K562 (cell line): ENCODE results near the gene LMX1B. TPM values are rescaled to one million over a fixed set of nuclear protein-coding genes. Genes with fewer than 3 reads are reported as not detected.

Experiments
- ATAC-seq: fragments of 200-7000 bp; cut with Tn5 transposase; 3 replicates; pipeline ENCODE4 v1.9.1; 2020; ENCODE audit warnings: moderate library complexity
- BruUV-seq: library from RNA; stranded (reverse); fragments of 400-500 nt; replicated peaks from 2 replicates; lab custom pipeline; 2021; lab: Mats Ljungman, UMichigan
- CTCF ChIA-PET: fragments of 300-600 bp; formaldehyde crosslinking; extraction: SDS; loops from one replicate; lab custom pipeline; 2021; ENCODE audit warnings: low intra/inter-chr PET ratio; lab: Yijun Ruan, JAX
- POLR2A ChIA-PET: fragments of 300-600, 350-650 bp; sonication (Branson Sonifier 250); formaldehyde crosslinking; extraction: SDS; loops from one replicate; lab custom pipeline; 2021; ENCODE audit warnings: antibody characterized with exemption, inconsistent platforms; lab: Yijun Ruan, JAX
- DNase-seq, 4 experiments: peaks; one replicate each; pipeline versions ENCODE4 v3.0.0 to v3.0.0-alpha.2; 2011 to 2018; ENCODE audit warnings: low spot score in 3 of 4, mixed read lengths in 3 of 4; ENCODE audit errors: extremely low read depth in 1 of 4
- FAIRE-seq: peaks from 2 replicates; lab custom pipeline; 2011; peaks lifted over from hg19 to GRCh38; lab: Jason Lieb, UNC
- H2AFZ ChIP-seq: 2 replicates; pipeline ENCODE4 v1.6.0; 2011; ENCODE audit warnings: low read depth, low read length, control low read depth, inconsistent platforms
- H3K27ac ChIP-seq: fragments of 200-600 bp; 3 replicates; pipeline ENCODE4 v1.8.0; 2011; ENCODE audit warnings: low read depth, mild to moderate bottlenecking, control low read depth, inconsistent platforms, low read length, moderate library complexity, mixed read lengths; ENCODE audit errors: extremely low read depth
- H3K27me3 ChIP-seq, 2 experiments: fragments of 300-600 bp in 1 of 2; 2 replicates in 1 of 2; 3 replicates in 1 of 2; pipeline versions ENCODE4 v1.6.0 to v1.8.0; 2011; ENCODE audit warnings: inconsistent platforms in 2 of 2, low read length in 2 of 2, mild to moderate bottlenecking in 1 of 2, mixed read lengths in 1 of 2, moderate library complexity in 1 of 2; ENCODE audit not compliant: control insufficient read depth in 2 of 2, insufficient read depth in 2 of 2
- H3K36me3 ChIP-seq: fragments of 300-600 bp; 3 replicates; pipeline ENCODE4 v1.8.0; 2011; ENCODE audit warnings: mild to moderate bottlenecking, low read length, inconsistent platforms; ENCODE audit not compliant: control insufficient read depth, insufficient read depth
- H3K4me1 ChIP-seq, 2 experiments: fragments of 200-600 bp in 1 of 2; replicated peaks in 1 of 2; 2 replicates in 1 of 2; 3 replicates in 1 of 2; pipeline versions ENCODE4 v1.5.1 to v1.8.0; 2011; ENCODE audit warnings: inconsistent platforms in 2 of 2, low read length in 2 of 2, mild to moderate bottlenecking in 1 of 2, mixed read lengths in 1 of 2, moderate library complexity in 1 of 2; ENCODE audit not compliant: control insufficient read depth in 2 of 2, insufficient read depth in 2 of 2
- H3K4me2 ChIP-seq: 2 replicates; pipeline ENCODE4 v1.6.1; 2011; ENCODE audit warnings: low read length, control low read depth, inconsistent platforms, mixed read lengths; ENCODE audit not compliant: insufficient read depth
- H3K4me3 ChIP-seq: fragments of 200-600 bp; sonication (generic), shearing (Covaris generic); 2 replicates; pipeline ENCODE4 v1.5.1; 2016; ENCODE audit warnings: control low read depth, inconsistent platforms
- H3K79me2 ChIP-seq: fragments of 200-600 bp; 3 replicates; pipeline ENCODE4 v1.8.0; 2011; ENCODE audit warnings: low read length, inconsistent platforms; ENCODE audit not compliant: control insufficient read depth, insufficient read depth
- H3K9ac ChIP-seq, 2 experiments: 2 replicates each; pipeline versions ENCODE4 v1.6.0 to v1.6.1; 2011; ENCODE audit warnings: low read depth in 2 of 2, low read length in 2 of 2, control low read depth in 1 of 2, inconsistent platforms in 1 of 2, mild to moderate bottlenecking in 1 of 2, mixed read lengths in 1 of 2; ENCODE audit not compliant: insufficient read depth in 1 of 2
- H3K9me1 ChIP-seq: one replicate; pipeline ENCODE4 v1.6.0; 2011; ENCODE audit warnings: inconsistent platforms, mild to moderate bottlenecking, low read length, moderate library complexity; ENCODE audit not compliant: control insufficient read depth, insufficient read depth
- H3K9me3 ChIP-seq: replicated peaks from 2 replicates; pipeline ENCODE4 v1.5.1; 2011; ENCODE audit warnings: low read depth, low read length, inconsistent platforms; ENCODE audit not compliant: control insufficient read depth, insufficient read depth
- H4K20me1 ChIP-seq: replicated peaks from 2 replicates; pipeline ENCODE4 v1.6.1; 2011; ENCODE audit warnings: low read length, inconsistent platforms, mixed read lengths; ENCODE audit not compliant: control insufficient read depth, insufficient read depth
- POLR2A ChIP-seq: fragments of 450-650 bp; conservative IDR thresholded peaks from 2 replicates; pipeline ENCODE4 v1.6.1; 2016
- SIN3A ChIP-seq, 2 experiments: fragments of 150-350 bp in 1 of 2; IDR thresholded peaks; 2 replicates each; pipeline ENCODE4 v1.6.1; 2011 to 2016; ENCODE audit warnings: borderline replicate concordance in 2 of 2, low read depth in 2 of 2, low read length in 2 of 2, mild to moderate bottlenecking in 2 of 2, moderate library complexity in 2 of 2; ENCODE audit not compliant: control insufficient read depth in 1 of 2
- SNRNP70 ChIP-seq: fragments of 200-400 bp; formaldehyde crosslinking; optimal IDR thresholded peaks from 2 replicates; pipeline ENCODE3; 2017; ENCODE audit warnings: low read depth, low read length
- ZNF316 ChIP-seq: fragments of 450-650 bp; IDR thresholded peaks from 2 replicates; pipeline ENCODE4 v1.6.1; 2016
- ZNF445 ChIP-seq: fragments of 250-450 bp; sonication (Bioruptor Pico); IDR thresholded peaks from 2 replicates; pipeline ENCODE4 v1.4.0; 2020; ENCODE audit warnings: low read depth, mild to moderate bottlenecking, moderate library complexity
- WGBS: fragments of 100-300 bp; shearing (Covaris generic); methylation state at CpG from one replicate; pipeline ENCODE4 v1.1.6; 2016; ENCODE audit warnings: low coverage, mixed read lengths; ENCODE audit not compliant: insufficient coverage; ENCODE audit errors: missing lambda C conversion rate; 5-methylcytosine and 5-hydroxymethylcytosine counted together
- in situ Hi-C: fragments of 300-500 bp; cut with MboI; formaldehyde crosslinking; loops from 4 replicates; pipeline ENCODE4 v1.15.0; 2018; ENCODE audit warnings: inconsistent platforms, mixed read lengths
- intact Hi-C: fragments of 100-400 bp; cut with micrococcal nuclease; formaldehyde crosslinking; loops from 2 replicates; pipeline ENCODE4 v1.14.2; 2022
- polyA plus RNA-seq, 8 experiments: library from polyadenylated mRNA; depleted of rRNA in 4 of 8; stranded (reverse) in 5 of 8; unstranded in 3 of 8; fragments of >200 nt; fragmentation: Nextera tagmentation in 2 of 8; fragmentation: Illumina TruSeq in 1 of 8; extraction: Ambion mirVana in 2 of 8; extraction: Trizol in 1 of 8; gene quantifications; 2 replicates each; pipeline versions ENCODE4 v1.2.1 to v1.2.3, GENCODE V29; 2011 to 2014; ENCODE audit warnings: inconsistent platforms in 1 of 8, missing spikeins in 1 of 8
- total RNA-seq, 7 experiments: library from RNA; depleted of rRNA in 6 of 7; stranded (reverse); fragments of >200 nt in 6 of 7; fragmentation: Illumina TruSeq in 2 of 7; extraction: Trizol in 2 of 7; gene quantifications; 2 replicates each; pipeline versions ENCODE4 v1.2.1 to v1.2.3, GENCODE V29; 2011 to 2021; ENCODE audit warnings: low replicate concordance in 1 of 7
- TF ChIP-seq, protein P1 (sequence below): sonication (generic); formaldehyde crosslinking; IDR thresholded peaks from 2 replicates; pipeline ENCODE4 v1.8.0; 2023; ENCODE audit warnings: mild to moderate bottlenecking, missing genetic modification reagents

LMX1B gene
- total and polyA plus RNA-seq, 9 of the 15 experiments (the other 6 are each of a cell fraction or from before 2014, with no cell fraction given), result not detected

DNA sequence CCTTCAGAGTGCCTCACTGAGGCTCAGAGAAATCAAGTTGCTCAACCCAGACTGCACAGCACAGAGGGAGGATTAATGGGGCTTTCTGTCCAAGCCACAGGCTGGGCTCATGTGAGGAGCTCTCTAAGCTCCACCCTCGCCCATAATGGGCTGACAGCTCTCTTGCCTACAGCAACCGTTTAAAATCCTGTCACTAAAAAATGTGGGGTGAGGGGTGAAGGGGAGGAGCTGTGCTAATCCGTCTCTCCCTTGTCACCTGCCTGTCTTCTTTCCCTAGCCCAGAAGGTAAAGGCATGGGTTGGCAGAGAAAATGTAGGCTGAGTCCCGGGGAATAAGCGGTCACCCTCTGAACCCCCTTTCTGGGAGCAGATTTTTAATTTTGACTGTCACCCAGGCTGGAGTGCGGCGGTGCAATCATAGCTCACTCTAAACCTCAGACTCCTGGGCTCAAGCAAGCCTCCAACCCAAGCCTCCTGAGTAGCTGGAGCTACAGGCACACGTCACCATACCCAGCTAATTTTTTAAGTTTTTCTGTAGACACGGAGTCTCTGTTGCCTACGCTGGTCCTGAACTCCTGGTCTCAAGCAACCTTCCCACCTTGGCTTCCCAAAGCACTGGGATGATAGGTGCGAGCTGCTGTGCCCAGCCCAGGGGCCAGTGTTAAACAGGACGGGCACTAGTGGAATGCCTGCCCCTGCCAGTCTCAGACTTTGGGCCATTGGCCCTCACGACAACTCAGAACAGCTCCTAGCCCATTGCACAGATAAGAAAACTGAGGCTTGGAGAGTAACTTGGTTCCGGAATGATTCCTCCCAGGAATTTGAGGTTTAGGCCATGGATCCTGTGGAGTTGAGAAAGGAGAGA lies 89.5 kb downstream of the LMX1B start (continued):
- TF ChIP-seq, protein P1, sequence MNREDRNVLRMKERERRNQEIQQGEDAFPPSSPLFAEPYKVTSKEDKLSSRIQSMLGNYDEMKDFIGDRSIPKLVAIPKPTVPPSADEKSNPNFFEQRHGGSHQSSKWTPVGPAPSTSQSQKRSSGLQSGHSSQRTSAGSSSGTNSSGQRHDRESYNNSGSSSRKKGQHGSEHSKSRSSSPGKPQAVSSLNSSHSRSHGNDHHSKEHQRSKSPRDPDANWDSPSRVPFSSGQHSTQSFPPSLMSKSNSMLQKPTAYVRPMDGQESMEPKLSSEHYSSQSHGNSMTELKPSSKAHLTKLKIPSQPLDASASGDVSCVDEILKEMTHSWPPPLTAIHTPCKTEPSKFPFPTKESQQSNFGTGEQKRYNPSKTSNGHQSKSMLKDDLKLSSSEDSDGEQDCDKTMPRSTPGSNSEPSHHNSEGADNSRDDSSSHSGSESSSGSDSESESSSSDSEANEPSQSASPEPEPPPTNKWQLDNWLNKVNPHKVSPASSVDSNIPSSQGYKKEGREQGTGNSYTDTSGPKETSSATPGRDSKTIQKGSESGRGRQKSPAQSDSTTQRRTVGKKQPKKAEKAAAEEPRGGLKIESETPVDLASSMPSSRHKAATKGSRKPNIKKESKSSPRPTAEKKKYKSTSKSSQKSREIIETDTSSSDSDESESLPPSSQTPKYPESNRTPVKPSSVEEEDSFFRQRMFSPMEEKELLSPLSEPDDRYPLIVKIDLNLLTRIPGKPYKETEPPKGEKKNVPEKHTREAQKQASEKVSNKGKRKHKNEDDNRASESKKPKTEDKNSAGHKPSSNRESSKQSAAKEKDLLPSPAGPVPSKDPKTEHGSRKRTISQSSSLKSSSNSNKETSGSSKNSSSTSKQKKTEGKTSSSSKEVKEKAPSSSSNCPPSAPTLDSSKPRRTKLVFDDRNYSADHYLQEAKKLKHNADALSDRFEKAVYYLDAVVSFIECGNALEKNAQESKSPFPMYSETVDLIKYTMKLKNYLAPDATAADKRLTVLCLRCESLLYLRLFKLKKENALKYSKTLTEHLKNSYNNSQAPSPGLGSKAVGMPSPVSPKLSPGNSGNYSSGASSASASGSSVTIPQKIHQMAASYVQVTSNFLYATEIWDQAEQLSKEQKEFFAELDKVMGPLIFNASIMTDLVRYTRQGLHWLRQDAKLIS, result no peak
- TF ChIP-seq ZNF445 (CRISPR knock-in tag), result no peak
- TF ChIP-seq, all 486 proteins: peak for 2

DNA sequence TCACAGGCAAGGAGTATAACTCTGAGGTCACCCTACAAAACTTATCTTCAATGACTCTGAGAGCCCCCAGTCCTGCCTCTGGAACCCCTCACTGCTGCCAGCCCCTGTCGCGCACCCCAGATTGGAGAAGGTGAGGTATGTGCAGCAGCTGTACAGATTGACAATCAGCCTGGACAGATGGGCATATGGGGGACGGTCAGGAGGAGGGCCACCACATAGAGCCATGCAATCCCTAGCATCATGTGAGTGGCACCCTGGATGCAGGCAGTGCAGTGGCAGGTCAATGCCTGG lies 90.1 kb downstream of the LMX1B start:
- no TSS peak for BruUV-seq

More for the DNA sequence above, 90.1 kb downstream of the LMX1B start:
- Histone ChIP-seq H2AFZ (no peak overlapping the region), H3K9me3 (no peaks in the 10 kb centered on the region), H3K9ac (no peak overlapping the region), H3K4me1 (peaks cover 16 to 31% of the 10 kb centered on the region in 2 experiments; a peak in 4 of 5 replicates), H3K36me3 (no peaks in the 10 kb centered on the region), H3K4me3 (no peak overlapping the region), H4K20me1 (peaks cover 29% of the 10 kb centered on the region), H3K27ac (no peak overlapping the region), H3K27me3 (peaks cover 4 to 26% of the 10 kb centered on the region in 2 experiments; a peak in 2 of 5 replicates), H3K9me1 (no peaks in the 10 kb centered on the region), H3K79me2 (no peaks in the 10 kb centered on the region), H3K4me2 (no peak overlapping the region)
- DNase-seq (no peak), FAIRE-seq (no peak), ATAC-seq (no peak)
- POLR2A ChIA-PET, result interaction anchor here (1.9 kb wide), 1 partner anchor 78 kb away, joined by 10 read pairs; no protein-coding TSS in a partner anchor
- WGBS, result 0% methylated on average over 3 of the region's 3 CpGs
- in situ Hi-C loops, result no loop called here
- CTCF ChIA-PET, result interaction anchor here (3.7 kb wide), 1 partner anchor 77 kb away, joined by 43 read pairs; no protein-coding TSS in a partner anchor
- intact Hi-C loops, result no loop called here
- TF ChIP-seq POLR2A, result no peak
- TF ChIP-seq SIN3A (IDR thresholded peaks at IDR 0.05; ENCODE audit: borderline replicate concordance in 2 of 2, control insufficient read depth in 1 of 2, low read depth in 2 of 2, low read length in 2 of 2), result no peak
- no peak for TF ChIP-seq SNRNP70
- TF ChIP-seq ZNF316, result no peak
